HT1080 (cell line): ENCODE results near the gene OPCML. TPM values are rescaled to one million over a fixed set of nuclear protein-coding genes. Genes with fewer than 3 reads are reported as not detected.

Source experiments
- DNase-seq: peaks from one replicate; pipeline ENCODE4 v3.0.0-alpha.2; 2015; ENCODE audit warnings: low read depth
- total RNA-seq: library from RNA; depleted of rRNA; stranded (reverse); fragments of >200 nt; shearing (Covaris generic); gene quantifications from 2 replicates; pipeline ENCODE4 v1.2.3, GENCODE V29; 2014

The OPCML gene
- total RNA-seq, 1 experiment from 2014 or later: 0.13 TPM

DNA sequence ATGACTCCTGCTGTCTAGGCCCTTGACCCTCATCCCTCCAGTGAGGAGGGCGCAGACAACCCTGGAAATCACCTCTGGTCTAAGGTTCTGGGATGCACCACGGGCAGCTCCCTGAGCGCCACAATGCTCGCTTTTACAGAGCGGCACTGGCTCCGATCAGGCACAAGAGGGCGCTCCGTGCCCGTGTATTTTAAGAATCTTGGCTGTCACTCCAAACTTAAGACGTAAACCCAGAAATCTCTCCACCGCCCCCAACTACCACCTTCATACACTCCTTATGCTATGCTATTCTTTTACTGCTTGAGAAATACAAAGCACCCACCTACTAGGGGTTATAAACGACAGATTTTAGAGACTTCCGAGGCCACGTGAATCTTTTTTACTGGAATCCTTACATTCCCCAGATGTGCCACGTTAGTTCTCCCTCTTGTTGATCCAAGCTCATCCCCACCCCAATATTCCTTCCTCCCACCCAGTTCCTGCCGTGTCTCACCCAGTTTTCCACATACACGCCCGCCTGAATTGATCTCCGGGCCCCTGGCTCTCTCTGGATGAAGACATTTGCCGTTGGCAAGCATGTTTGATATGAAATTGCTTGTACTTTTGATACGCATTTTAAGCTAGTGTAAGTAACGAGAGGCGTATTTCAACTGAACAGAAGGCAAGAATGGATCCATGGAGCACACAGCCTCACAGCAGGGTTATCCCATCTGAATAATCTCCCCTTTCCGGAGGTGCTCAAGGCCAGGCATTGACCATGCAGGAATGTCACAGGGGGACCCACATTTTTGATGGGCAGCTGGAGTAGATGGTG lies 453.5 kb downstream of the OPCML start:
- peak; percentile 49 for DNase-seq

- DNase-seq: no peak
Measured at GRCh38 chr11:133078012-133078411, 454.3 kb downstream of the OPCML start.

- no peak for DNase-seq
Measured at GRCh38 chr11:133075351-133075750, 456.9 kb downstream of the OPCML start.

- no peak for DNase-seq
Measured at GRCh38 chr11:133072858-133073582, 459.3 kb downstream of the OPCML start.

GRCh38 chr11:133072378-133072777 lies 459.9 kb downstream of the OPCML start:
- DNase-seq: no peak

DNA sequence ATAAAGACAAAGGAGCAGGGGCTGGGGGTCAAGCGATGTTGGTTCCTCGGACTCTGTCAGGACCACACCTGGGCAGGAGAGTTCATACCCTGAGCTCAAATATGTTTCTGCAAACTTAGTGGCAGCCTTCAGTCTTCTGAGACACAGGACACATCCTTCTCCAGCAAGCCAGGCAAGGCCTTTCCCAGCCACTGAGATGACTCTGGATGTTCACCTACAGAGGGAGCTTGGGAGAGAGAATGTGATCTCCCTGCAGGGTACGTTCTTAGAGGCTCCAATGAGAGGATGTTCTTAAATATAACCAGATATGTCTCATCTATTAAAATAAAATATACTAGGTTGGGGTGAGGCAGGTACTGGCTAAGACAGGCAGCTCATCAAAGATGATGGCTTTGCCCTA lies 461.5 kb downstream of the OPCML start:
- DNase-seq: no peak

DNA sequence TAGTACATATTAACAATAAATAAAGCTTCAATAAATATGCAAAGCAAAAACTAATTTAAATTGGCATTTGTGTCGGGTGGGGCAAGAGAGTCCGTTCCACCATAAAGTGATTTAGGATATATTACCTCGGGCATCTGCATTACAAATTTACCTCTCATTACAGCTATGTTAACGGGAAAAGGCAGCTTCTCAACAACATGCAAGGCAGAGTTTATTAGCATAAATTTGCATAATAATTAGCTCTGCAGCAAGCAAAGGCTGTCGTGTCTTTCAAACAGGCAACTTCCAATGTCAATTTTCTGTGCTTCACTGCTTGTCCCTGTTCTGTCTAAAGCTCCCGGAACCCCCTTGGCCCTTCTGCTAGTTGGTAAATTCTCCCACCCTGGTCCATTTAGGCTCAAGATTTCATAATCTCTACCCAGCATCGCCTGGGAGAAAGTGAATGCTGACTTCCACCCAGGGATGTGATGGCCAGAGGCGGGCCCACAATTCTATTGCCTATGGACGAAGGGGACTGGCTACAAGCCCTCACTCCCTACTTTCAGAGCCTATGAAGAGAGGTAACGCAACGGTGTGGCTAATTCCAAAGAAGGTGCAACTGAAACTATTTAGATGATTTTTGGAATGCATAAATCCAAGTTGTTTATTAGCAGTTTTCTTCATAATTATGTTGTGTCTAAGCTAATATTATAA lies 462.1 kb downstream of the OPCML start:
- no peak for DNase-seq

DNA sequence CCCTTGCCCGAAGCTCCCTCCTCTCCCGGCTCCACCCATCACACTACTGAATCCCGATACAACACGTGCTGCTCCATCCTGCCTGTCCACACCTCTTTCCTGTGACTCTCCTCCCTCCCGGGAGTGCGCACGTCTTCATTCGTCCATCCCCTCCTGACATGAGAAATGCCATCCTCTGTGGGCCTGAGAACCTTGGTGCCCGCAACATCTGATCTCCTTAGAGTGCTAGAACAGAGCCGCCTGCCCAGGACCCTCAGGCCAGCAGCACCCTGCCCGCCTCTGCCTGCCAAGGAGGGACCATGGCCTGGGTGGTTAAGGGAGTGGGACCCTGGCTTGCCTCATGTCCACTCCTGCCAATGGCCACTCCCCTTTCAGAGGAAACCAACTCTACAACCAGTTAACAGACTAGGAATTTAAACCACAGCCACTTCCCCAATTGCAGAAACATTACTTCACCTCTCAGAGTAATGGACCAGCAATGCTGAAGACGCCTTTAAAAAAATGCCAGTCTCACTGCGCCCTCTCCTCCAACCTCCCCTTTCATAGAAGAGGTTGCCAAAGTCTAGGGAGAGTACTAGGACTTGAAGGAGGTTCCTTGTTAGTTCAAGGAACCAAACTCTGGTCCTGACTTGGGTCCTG lies 466.3 kb downstream of the OPCML start:
- peak; percentile 45 for DNase-seq

- no peak for DNase-seq
Measured at GRCh38 chr11:133064961-133065360, 467.3 kb downstream of the OPCML start.

- peak; percentile 27 for DNase-seq
Measured at GRCh38 chr11:133064152-133064877, 468.0 kb downstream of the OPCML start.

- DNase-seq: no peak
Measured at GRCh38 chr11:133058501-133058900, 473.8 kb downstream of the OPCML start.

- no peak for DNase-seq
Measured at GRCh38 chr11:133053124-133053776, 479.1 kb downstream of the OPCML start.

DNA sequence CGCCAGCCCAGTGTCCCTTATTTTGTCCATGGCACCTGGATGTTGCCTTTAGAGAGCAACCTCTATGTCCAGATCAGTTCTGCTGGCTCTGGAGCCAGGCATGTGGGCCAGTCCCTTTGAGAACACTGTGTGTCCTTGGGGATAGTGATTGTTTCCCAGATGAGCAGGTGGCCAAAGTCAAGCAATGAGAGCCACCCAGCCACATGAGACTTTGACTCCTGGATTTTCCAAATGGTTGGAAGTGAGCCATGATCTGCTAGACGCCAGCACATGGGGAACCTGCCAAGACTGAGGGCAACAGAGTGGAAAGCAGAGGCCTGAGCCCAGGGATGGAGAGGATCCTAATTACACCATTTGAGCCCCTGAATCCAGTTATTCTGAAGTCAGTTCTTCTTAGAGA lies 479.8 kb downstream of the OPCML start:
- no peak for DNase-seq

- no peak for DNase-seq
Measured at GRCh38 chr11:133049244-133050019, 482.9 kb downstream of the OPCML start.

DNA sequence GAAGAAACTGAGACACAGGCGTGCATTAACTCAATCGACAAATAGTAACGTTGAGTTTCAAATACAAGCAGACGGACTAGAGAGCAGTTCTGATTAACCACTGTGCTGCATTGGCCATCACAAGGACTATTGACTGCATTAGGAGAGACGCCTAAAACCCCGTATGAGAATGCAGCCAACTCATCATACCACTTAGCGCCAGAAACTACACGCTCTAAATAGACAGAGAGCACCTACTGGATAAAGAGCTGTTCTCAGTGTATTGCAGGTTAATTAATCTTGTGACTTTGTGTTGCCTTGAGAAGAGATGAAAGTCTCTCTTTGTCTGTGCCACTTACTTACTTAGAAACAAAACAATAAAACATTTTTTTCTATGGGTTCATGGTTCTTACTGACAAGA lies 484.0 kb downstream of the OPCML start:
- no peak for DNase-seq

GRCh38 chr11:133047771-133048115 lies 484.6 kb downstream of the OPCML start:
- no peak for DNase-seq

- no peak for DNase-seq
Measured at GRCh38 chr11:133047036-133047770, 485.1 kb downstream of the OPCML start.

- DNase-seq: no peak
Measured at GRCh38 chr11:133046252-133046651, 486.0 kb downstream of the OPCML start.
